Activated CD8-positive, alpha-beta T cell treated with anti-CD3 and anti-CD28 coated beads, Interleukin-2, amount 10 ng/mL, durations not matched to agents 7 days and 5 days (primary cell): ENCODE data around the gene SAMM50. TPM values are rescaled to one million over a fixed set of nuclear protein-coding genes. Genes with fewer than 3 reads are reported as not detected.
A peak's percentile ranks its signal among the peaks of the same experiment; 100 is the strongest.

ENCODE experiments used
- ATAC-seq: fragments of 150-1000 bp; cut with Tn5 transposase; one replicate; pipeline ENCODE4 v1.10.0; 2021; ENCODE audit warnings: moderate library complexity
- CTCF ChIA-PET: fragments of 350-600 bp; sonication (Branson Sonifier 250); formaldehyde crosslinking; loops from one replicate; lab custom pipeline; 2021; ENCODE audit warnings: antibody characterized with exemption; lab: Charles Lee
- POLR2A ChIA-PET: fragments of 350-600 bp; sonication (Branson Sonifier 250); formaldehyde crosslinking; loops from one replicate; lab custom pipeline; 2021; ENCODE audit warnings: antibody characterized with exemption; lab: Charles Lee
- DNase-seq: peaks from one replicate; pipeline ENCODE4 v3.0.0-alpha.2; 2020
- H3K27ac Mint-ChIP-seq: one replicate; pipeline ENCODE4 v1.8.0; 2021; ENCODE audit warnings: mild to moderate bottlenecking, mixed read lengths
- H3K27me3 Mint-ChIP-seq: one replicate; pipeline ENCODE4 v1.8.0; 2021; ENCODE audit warnings: low read depth, mixed read lengths
- H3K36me3 Mint-ChIP-seq: one replicate; pipeline ENCODE4 v1.8.0; 2021; ENCODE audit warnings: low read depth, mixed read lengths
- H3K4me1 Mint-ChIP-seq: one replicate; pipeline ENCODE4 v1.8.0; 2021; ENCODE audit warnings: low read depth, mixed read lengths
- H3K4me3 Mint-ChIP-seq: one replicate; pipeline ENCODE4 v1.8.0; 2021; ENCODE audit warnings: mild to moderate bottlenecking, mixed read lengths
- H3K9me3 Mint-ChIP-seq: one replicate; pipeline ENCODE4 v1.8.0; 2022; ENCODE audit warnings: mixed read lengths; ENCODE audit not compliant: insufficient read depth
- total RNA-seq, 2 experiments: library from RNA; stranded (reverse); gene quantifications; one replicate each; pipeline ENCODE4 v1.2.3, GENCODE V29; 2021

The SAMM50 gene
- total RNA-seq, 2 experiments from 2014 or later: 50.7 to 52.4 TPM

DNA sequence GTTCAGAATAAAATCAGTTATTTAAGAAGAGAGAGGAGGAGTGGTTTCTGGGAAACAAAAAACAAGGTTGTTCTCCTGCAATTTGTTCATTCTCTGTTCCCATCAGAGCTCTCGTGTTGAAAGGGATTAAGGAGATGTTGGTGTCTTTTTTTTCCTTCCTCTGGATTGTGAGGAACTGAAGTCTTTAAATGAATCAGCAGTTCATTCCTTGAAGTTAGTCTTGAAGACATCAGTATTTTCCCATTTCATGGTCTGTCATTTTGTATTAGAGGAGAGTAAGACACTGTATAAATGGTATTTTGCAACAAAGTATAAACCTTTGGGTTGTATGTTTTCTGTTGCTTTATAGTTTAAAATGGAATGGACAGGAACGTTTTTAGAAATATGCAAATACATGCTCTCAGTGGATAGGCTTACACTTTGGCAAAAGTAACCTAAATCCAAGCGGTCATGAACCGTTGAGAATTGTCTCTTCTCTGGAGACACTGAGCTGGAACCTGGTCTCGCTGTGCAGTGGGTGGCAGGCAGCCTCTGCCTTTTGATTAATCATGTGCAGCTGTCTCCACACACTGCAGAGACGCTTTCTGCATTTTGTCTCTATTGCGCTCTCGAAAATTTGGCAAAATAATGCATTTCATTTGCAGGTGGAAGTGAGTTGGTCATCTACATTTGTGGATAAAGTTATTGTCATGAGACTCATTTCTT, 33.0 kb downstream of the SAMM50 start:
- CTCF ChIA-PET: interaction anchor here (0.8 to 9.7 kb wide), 4 partner anchors 22 to 96 kb away, joined by 3 to 216 read pairs (median 6); no protein-coding TSS in a partner anchor
- POLR2A ChIA-PET: interaction anchor here (1.2 kb wide), 1 partner anchor 33 kb away, joined by 4 read pairs; the partner anchor contains the start of gene SAMM50
- DNase-seq (no peak), ATAC-seq (no peak)
- Mint-ChIP-seq H3K4me1 (peaks cover 3% of the 10 kb centered on the region), H3K27ac (no peak overlapping the region), H3K9me3 (no peaks in the 10 kb centered on the region), H3K4me3 (no peak overlapping the region), H3K27me3 (no peaks in the 10 kb centered on the region), H3K36me3 (peaks cover 56% of the 10 kb centered on the region)

DNA sequence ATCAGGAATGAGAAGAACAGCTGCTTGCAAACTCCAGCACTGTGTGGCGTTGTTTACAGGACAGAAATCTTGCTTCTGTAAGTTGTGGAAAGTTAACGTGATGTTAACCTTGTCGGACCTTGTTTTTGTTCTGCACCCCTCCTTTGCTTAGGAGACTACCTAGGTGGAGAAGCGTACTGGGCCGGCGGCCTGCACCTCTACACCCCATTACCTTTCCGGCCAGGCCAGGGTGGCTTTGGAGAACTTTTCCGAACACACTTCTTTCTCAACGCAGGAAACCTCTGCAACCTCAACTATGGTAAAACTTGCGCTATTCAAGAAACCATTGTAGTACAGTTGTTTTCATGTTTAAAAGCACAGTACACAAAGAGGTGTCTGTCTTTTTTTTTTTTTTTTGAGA, 33.7 kb downstream of the SAMM50 start:
- Mint-ChIP-seq H3K27me3 (no peaks in the 10 kb centered on the region), H3K4me1 (peaks cover 6% of the 10 kb centered on the region), H3K4me3 (no peak overlapping the region), H3K9me3 (no peaks in the 10 kb centered on the region), H3K27ac (no peak overlapping the region), H3K36me3 (peaks cover 54% of the 10 kb centered on the region)
- ChIA-PET POLR2A (no interaction called here), CTCF (interaction anchor here (2.5 to 9.7 kb wide), 2 partner anchors 43 to 95 kb away, joined by 8 to 216 read pairs; no protein-coding TSS in a partner anchor)
- no peak for DNase-seq
- no peak for ATAC-seq

DNA sequence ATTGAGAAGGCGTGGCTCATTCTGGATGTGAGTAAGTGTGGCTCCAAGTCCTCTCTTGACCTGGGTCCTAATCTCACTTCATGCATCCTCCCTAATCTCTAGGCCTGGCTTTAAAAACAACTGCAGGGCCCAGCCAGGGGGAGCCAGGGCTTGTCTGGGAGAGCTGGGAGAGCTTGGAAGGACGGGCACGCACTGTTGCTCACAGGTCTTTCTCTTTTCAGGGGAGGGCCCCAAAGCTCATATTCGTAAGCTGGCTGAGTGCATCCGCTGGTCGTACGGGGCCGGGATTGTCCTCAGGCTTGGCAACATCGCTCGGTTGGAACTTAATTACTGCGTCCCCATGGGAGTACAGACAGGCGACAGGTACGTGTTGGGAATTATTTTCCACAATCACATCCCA, 34.8 kb downstream of the SAMM50 start:
- H3K27me3 Mint-ChIP-seq: no peaks in the 10 kb centered on the region
- no peak overlapping the region for H3K27ac Mint-ChIP-seq
- DNase-seq (no peak), ATAC-seq (no peak)
- peaks cover 59% of the 10 kb centered on the region for H3K36me3 Mint-ChIP-seq
- no peak overlapping the region for H3K4me3 Mint-ChIP-seq
- peaks cover 11% of the 10 kb centered on the region for H3K4me1 Mint-ChIP-seq
- CTCF ChIA-PET: interaction anchor here (0.9 to 9.7 kb wide), 2 partner anchors 94 to 635 kb away, joined by 5 to 216 read pairs; no protein-coding TSS in a partner anchor
- POLR2A ChIA-PET: interaction anchor here (0.6 kb wide), 1 partner anchor 809 kb away, joined by 4 read pairs; no protein-coding TSS in a partner anchor
- no peaks in the 10 kb centered on the region for H3K9me3 Mint-ChIP-seq

DNA sequence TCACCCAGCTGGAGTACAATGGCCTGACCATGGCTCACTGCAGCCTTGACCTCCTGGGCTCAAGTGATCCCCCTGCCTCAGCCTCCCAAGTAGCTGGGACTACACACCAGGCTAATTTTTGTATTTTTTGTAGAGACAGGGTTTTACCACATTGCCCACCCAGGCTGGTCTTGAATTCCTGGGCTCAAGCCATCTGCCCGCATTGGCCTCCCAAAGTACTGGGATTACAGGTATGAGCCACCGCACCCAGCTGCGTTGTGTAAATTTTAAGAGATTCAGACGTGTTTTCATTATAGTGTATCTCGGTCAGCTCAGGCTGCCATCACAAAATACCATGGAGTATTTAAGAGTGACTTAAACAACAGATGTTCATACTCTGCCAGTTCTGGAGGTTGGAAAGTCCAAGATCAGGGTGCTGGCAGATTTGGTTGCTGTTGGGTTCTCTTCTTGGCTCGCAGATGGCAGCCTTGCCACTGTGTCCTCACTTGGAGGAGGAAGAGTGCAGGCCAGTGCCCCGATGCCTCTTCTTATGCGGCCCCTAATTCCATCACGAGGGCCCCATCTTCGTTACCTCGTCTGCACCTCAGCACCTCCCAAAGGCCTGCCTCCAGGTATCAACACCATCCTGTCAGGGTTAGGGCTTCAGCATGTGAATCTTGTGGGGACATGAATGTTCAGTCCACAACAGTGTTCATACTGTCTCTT, 36.2 kb downstream of the SAMM50 start:
- Mint-ChIP-seq H3K9me3 (no peaks in the 10 kb centered on the region), H3K27me3 (no peaks in the 10 kb centered on the region), H3K36me3 (peaks cover 60% of the 10 kb centered on the region), H3K4me1 (peaks cover 24% of the 10 kb centered on the region), H3K4me3 (no peak overlapping the region), H3K27ac (no peak overlapping the region)
- ChIA-PET POLR2A (no interaction called here), CTCF (interaction anchor here (9.7 kb wide), 1 partner anchor 93 kb away, joined by 216 read pairs; no protein-coding TSS in a partner anchor)
- ATAC-seq: no peak
- DNase-seq: no peak

DNA sequence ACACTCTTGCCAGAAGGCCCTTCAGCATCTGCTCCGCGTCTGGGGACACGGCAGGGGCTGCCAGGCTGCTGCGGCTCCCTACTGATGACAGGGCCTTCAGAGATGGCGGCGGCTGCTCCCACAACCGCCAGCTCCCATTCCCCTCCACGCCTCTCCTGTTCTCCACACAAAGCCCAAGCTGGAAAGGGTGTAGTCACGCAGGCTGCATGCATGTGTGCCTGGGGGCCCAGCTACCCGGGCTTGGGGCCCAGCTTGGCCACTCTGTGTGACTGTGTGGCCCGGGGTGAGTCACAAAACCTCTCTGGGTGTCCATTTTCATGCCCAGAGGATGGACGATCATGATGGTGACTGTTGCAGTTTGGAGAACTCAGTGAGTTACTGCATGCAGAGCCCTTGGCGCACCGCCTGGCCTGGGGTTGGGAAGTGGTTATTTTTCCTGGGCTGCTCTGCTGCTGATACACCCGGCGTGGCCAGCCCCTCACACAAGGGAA, 37.1 kb downstream of the SAMM50 start:
- ChIA-PET POLR2A (interaction anchor here (1.2 kb wide), 1 partner anchor 93 kb away, joined by 9 read pairs; no protein-coding TSS in a partner anchor), CTCF (interaction anchor here (1.2 to 9.7 kb wide), 14 partner anchors 10 to 634 kb away, joined by 3 to 216 read pairs (median 8); no protein-coding TSS in a partner anchor)
- Mint-ChIP-seq H3K27me3 (no peaks in the 10 kb centered on the region), H3K9me3 (no peaks in the 10 kb centered on the region), H3K4me1 (peaks cover 28% of the 10 kb centered on the region), H3K4me3 (no peak overlapping the region), H3K27ac (no peak overlapping the region), H3K36me3 (peaks cover 65% of the 10 kb centered on the region)
- DNase-seq: no peak
- ATAC-seq: no peak

DNA sequence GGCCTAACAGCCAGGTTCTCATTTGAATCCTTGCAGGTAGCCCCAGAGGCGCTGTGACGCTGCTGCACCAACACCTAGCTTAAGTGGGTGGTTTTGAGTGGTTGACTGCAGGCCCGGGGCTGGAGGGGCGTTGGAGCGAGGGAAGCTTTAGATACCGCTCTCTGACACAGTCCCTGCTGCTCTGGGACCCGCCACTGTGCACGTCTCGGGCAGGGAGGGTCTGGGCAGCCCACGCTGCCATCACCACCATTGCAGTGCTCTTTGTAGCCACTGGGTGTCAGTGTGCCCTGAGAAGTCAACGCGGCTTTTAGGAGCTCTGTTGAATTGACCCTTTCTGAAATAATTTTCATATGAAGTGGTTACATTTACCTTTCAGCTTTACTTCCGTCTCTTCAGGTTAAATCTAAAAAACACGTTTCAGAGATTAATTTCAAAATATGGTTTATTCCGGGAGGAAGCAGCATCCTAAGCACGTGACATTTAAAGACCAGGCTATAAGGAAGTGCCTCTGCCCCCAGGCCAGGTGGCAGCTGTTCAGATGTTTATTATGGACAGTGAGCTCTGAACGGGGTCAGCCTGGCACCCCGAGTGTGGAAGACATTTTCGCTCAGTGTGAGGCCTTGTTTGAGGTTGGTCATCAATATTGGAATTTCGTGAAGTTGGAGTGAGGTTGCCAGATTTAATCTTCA, 38.0 kb downstream of the SAMM50 start:
- Mint-ChIP-seq H3K36me3 (peaks cover 65% of the 10 kb centered on the region), H3K27ac (peak overlapping the region; percentile 48), H3K4me3 (no peak overlapping the region), H3K4me1 (peaks cover 28% of the 10 kb centered on the region), H3K9me3 (no peaks in the 10 kb centered on the region), H3K27me3 (no peaks in the 10 kb centered on the region)
- ChIA-PET POLR2A (interaction anchor here (1.2 to 1.7 kb wide), 2 partner anchors 93 to 188 kb away, joined by 6 to 9 read pairs; no protein-coding TSS in a partner anchor), CTCF (interaction anchor here (0.6 to 9.7 kb wide), 48 partner anchors 8 to 693 kb away, joined by 3 to 216 read pairs (median 4); partner anchors contain the start of genes PARVB, PARVG and SAMM50)
- DNase-seq (peak; percentile 70), ATAC-seq (peak; percentile 71)

DNA sequence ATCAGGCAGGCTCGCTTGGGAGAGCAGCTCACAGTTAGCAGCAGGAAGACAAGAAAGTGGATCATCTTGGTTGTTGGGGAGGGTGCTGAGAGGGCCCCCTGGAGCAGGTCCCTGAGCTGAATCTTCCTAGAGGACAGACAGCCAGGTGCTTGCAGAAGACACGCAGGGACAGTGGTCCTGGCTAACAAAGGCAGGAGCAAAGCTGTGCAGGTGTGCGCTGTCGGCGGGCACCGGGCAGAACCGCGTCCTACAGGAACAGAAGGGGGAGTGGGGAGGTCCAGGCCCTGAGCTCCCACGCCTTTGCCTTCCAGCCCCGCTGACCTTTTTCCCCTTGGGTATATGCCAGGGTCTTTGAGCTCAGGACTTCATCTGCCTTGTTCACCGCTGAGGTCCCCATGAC, 38.8 kb downstream of the SAMM50 start:
- ChIA-PET POLR2A (interaction anchor here (1.7 kb wide), 1 partner anchor 188 kb away, joined by 6 read pairs; no protein-coding TSS in a partner anchor), CTCF (interaction anchor here (0.7 to 9.7 kb wide), 28 partner anchors 9 to 690 kb away, joined by 3 to 216 read pairs (median 6); partner anchors contain the start of gene PARVB)
- Mint-ChIP-seq H3K36me3 (peaks cover 67% of the 10 kb centered on the region), H3K4me1 (peaks cover 28% of the 10 kb centered on the region), H3K4me3 (no peak overlapping the region), H3K27me3 (no peaks in the 10 kb centered on the region), H3K9me3 (no peaks in the 10 kb centered on the region), H3K27ac (no peak overlapping the region)
- DNase-seq (no peak), ATAC-seq (no peak)

DNA sequence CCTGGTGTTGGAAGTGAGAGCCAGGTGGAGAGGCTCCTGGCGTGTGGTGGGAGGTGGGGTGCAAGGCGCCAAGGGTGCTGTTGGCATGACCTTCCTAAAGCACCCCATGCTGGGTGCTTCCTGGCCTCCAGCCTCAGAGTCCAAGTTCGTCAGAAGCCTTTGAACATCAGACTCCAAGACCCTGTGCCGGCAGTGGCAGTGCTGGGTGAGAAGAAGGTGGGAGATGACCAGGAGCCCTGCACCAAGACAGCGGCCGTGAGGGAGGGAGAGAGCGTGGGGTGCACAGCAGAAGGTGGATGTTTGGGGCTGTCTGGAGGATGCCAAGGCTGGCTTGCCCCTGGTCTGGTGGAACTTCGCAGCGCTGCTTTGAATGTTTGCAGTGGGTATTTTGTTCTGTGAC, 39.2 kb downstream of the SAMM50 start:
- ATAC-seq (no peak), DNase-seq (no peak)
- no peaks in the 10 kb centered on the region for H3K9me3 Mint-ChIP-seq
- H3K27ac Mint-ChIP-seq: peak overlapping the region; percentile 51
- H3K4me3 Mint-ChIP-seq: no peak overlapping the region
- peaks cover 70% of the 10 kb centered on the region for H3K36me3 Mint-ChIP-seq
- peaks cover 28% of the 10 kb centered on the region for H3K4me1 Mint-ChIP-seq
- POLR2A ChIA-PET: interaction anchor here (1.7 kb wide), 1 partner anchor 187 kb away, joined by 6 read pairs; no protein-coding TSS in a partner anchor
- CTCF ChIA-PET: interaction anchor here (1.2 to 9.7 kb wide), 11 partner anchors 10 to 632 kb away, joined by 3 to 216 read pairs (median 9); partner anchors contain the start of gene PARVB
- H3K27me3 Mint-ChIP-seq: no peaks in the 10 kb centered on the region

DNA sequence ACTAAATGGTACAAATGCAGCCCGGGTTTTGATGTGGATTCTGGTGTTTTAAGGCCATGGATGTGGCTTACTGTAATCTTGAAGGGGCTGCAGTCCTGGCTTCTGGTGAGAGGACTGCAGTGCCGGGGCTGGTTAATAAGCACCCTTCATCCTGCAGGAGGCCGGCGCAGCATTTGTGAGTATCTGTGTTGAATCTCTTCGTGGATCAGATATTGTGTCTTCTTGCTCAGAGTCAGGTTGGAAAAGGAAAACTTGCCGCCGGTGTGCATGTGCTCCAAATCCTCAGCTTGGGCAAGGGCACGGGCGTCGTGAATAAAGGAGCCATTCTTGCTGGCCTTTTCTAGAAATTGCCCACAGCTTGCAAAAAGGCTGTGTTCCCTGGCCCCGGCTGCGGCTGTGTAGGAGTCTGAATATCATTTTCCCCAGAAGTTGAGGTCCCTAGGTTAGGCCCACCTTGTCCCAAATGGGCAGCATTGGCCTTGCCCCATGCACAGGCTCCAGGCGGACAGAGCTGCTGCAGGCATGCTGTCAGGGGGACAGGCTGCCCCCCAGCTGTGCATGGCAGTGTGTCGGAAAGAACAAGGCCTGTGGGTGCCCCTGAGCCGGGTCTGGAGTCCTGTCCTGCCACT, 39.9 kb downstream of the SAMM50 start:
- H3K4me1 Mint-ChIP-seq: peaks cover 28% of the 10 kb centered on the region
- POLR2A ChIA-PET: no interaction called here
- H3K9me3 Mint-ChIP-seq: no peaks in the 10 kb centered on the region
- peak overlapping the region; percentile 83 for H3K4me3 Mint-ChIP-seq
- ATAC-seq (no peak), DNase-seq (no peak)
- CTCF ChIA-PET: interaction anchor here (0.8 to 9.7 kb wide), 7 partner anchors 9 to 631 kb away, joined by 3 to 216 read pairs (median 25); partner anchors contain the start of gene SAMM50
- H3K27ac Mint-ChIP-seq: peak overlapping the region; percentile 51
- H3K36me3 Mint-ChIP-seq: peaks cover 64% of the 10 kb centered on the region
- no peaks in the 10 kb centered on the region for H3K27me3 Mint-ChIP-seq

DNA sequence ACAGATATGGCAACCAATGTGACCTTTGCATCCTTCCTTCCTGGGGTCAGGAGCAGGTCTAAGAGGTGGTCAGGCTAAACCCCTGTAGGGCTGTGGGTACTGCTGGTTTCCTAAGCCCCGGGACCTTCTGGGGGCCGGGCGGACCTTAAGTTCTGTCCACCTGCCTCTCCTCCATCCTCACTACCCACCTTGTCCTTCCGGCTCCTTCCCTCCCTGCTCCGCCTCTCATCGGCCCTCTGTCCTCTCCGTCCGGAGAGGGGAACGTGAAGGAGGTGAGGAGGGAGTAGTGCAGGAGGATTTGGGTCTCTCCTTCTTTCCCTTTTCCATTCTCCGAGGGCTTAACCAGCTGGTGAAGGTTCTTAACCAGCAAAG, 40.5 kb downstream of the SAMM50 start:
- H3K27ac Mint-ChIP-seq: peak overlapping the region; percentile 91
- peaks cover 28% of the 10 kb centered on the region for H3K4me1 Mint-ChIP-seq
- no peak for ATAC-seq
- ChIA-PET POLR2A (no interaction called here), CTCF (interaction anchor here (0.8 to 9.7 kb wide), 6 partner anchors 8 to 630 kb away, joined by 3 to 216 read pairs (median 28); partner anchors contain the start of gene SAMM50)
- peaks cover 65% of the 10 kb centered on the region for H3K36me3 Mint-ChIP-seq
- H3K4me3 Mint-ChIP-seq: peak overlapping the region; percentile 83
- no peak for DNase-seq
- no peaks in the 10 kb centered on the region for H3K9me3 Mint-ChIP-seq
- H3K27me3 Mint-ChIP-seq: no peaks in the 10 kb centered on the region
